ENCODE data around the gene OR2T35. TPM values are rescaled to one million over a fixed set of nuclear protein-coding genes. Genes with fewer than 3 reads are reported as not detected.

Gene OR2T35
- total RNA-seq = not detected in 2 replicates

GRCh38 chr1:248645178-248645577, at the start of gene OR2T35:
Gene OR2T35 (minus strand): TSS chr1:248645278. CDS start chr1:248639258, 6,020 bp downstream.

GRCh38 chr1:248655354-248655753, 10.3 kb upstream of the OR2T35 start, which contains the start of gene OR2T27:
Gene OR2T27 (minus strand): TSS chr1:248655528. CDS start chr1:248650884, 4,644 bp downstream.

GRCh38 chr1:248634991-248635390, 10.1 kb downstream of the OR2T35 start, which contains the start of gene OR2T11:
Gene OR2T11 (minus strand): TSS chr1:248635091. CDS start chr1:248627128, 7,963 bp downstream.

GRCh38 chr1:248597589-248597988, 47.5 kb downstream of the OR2T35 start, which contains the start of gene OR2T10:
Gene OR2T10 (minus strand): TSS chr1:248597700. CDS start chr1:248593768, 3,932 bp downstream.

Other genes with a start within 250 kb of the OR2T35 start
- gene OR2T1, start 242.2 kb downstream of the OR2T35 start, total RNA-seq = not detected in 2 replicates
- not detected in 2 replicates for gene OR2T2, start 199.6 kb downstream of the OR2T35 start, total RNA-seq
- gene OR2T3, start 171.9 kb downstream of the OR2T35 start, total RNA-seq = not detected in 2 replicates
- not detected in 2 replicates for gene OR2T5, start 156.7 kb downstream of the OR2T35 start, total RNA-seq
- not detected in 2 replicates for gene OR2G6, start 137.2 kb downstream of the OR2T35 start, total RNA-seq
- gene OR2T29, start 82.5 kb downstream of the OR2T35 start, total RNA-seq = not detected in 2 replicates
- not detected in 2 replicates for gene OR2T34, start 70.5 kb downstream of the OR2T35 start, total RNA-seq
- not detected in 2 replicates for gene OR2T10, start 47.6 kb downstream of the OR2T35 start, total RNA-seq
- gene OR2T11, start 10.2 kb downstream of the OR2T35 start, total RNA-seq = not detected in 2 replicates
- gene OR2T27, start 10.2 kb upstream of the OR2T35 start, total RNA-seq = not detected in 2 replicates
- gene OR14I1, start 57.5 kb upstream of the OR2T35 start, total RNA-seq = not detected in 2 replicates
- gene LYPD8, start 110.5 kb upstream of the OR2T35 start, total RNA-seq = 0.14 TPM in 1 of 2 replicates, not detected in the other
- gene SH3BP5L, start 180.6 kb upstream of the OR2T35 start, total RNA-seq = 15.2 and 22.4 TPM in 2 replicates
- 12.1 and 16.6 TPM in 2 replicates for gene ZNF672, start 192.9 kb upstream of the OR2T35 start, total RNA-seq
- gene ZNF692, start 213.8 kb upstream of the OR2T35 start, total RNA-seq = 7.3 and 15.0 TPM in 2 replicates